GM19025 (cell line): Measurements from ENCODE around the gene EML5.

Source experiments
- ATAC-seq: cut with Tn5 transposase; IDR thresholded peaks from one replicate; pipeline ENCODE4 v1.9.1; 2021; ENCODE audit warnings: mild to moderate bottlenecking, low read depth, moderate library complexity; ENCODE audit not compliant: unreplicated experiment

Gene EML5

DNA sequence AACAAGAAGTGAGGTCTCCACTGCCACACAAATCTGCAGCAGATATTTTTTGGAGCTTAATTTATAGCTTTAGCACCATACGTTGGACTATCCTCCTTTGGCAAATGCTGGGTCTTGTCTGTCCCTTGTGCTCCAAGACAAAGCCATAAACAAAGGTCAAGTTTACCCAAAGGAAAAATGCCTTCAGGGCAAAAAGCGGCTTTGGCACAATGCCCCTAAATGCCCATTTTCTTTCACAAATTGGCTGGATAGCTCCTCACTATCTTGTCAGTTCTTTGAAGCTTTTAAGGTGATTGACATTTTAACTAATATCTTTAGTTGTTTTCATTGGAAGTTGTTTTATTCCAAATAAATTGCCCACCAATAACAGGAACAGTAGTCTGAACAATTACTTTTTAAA, 59.6 kb downstream of the EML5 start:
- ATAC-seq = no peak

DNA sequence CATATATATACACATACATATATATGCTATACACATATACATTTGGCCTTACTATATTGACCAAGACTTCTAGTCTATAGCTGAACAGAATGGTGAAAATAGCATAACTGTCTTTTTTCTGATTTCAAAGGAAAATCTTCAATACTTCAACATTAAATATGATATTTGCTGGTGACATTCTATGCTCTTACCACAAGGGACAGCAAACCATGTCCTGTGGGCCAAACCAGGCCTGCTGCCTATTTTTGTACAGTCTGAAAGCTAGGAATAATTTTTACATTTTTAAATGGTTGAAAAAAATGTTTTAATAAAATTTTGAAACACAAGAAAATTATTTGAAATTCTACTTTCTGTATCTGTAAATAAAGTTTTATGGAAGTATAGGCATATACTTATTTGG, 63.6 kb downstream of the EML5 start:
- ATAC-seq = no peak

- no peak for ATAC-seq
Measured at GRCh38 chr14:88727057-88727456, 65.7 kb downstream of the EML5 start.

DNA sequence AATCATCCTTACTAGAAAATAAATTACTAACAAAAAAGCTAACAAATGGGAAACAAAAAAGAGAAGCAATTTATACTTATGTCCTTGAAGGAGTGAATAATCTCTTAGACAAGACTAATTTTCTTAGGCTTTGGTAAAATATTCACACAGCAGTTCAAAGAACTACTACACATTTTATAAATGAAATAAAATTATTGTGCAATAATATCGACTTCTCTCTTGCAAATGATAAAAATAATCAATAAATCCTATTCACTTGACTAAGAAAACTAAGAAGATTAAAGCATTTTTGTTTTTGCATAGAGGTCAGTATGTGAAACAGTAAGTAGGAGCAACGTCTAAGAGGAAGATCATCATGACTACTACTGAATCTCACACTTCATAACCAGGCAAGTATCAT, 82.0 kb downstream of the EML5 start:
- no peak for ATAC-seq

GRCh38 chr14:88707088-88707487, 85.7 kb downstream of the EML5 start:
- ATAC-seq = no peak

GRCh38 chr14:88706425-88706824, 86.3 kb downstream of the EML5 start:
- no peak for ATAC-seq

DNA sequence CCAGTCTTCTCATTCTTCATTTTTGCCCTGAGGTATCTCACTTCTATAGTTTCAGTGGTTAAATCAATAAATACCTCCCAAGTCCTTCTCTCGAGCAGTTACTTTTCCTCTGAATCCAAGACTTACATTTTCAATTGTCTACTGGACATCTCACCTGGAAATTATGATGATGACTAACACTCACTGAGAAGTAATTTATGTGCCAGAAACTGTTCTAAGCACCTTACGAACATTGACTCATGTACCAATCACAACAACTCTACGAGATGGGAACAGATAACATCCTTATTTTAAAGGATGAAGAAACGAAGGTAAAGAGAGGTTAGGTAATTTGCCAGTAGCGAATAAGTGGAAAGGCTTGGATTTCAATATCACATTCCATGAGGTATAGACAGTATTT, 94.1 kb downstream of the EML5 start:
- no peak for ATAC-seq

DNA sequence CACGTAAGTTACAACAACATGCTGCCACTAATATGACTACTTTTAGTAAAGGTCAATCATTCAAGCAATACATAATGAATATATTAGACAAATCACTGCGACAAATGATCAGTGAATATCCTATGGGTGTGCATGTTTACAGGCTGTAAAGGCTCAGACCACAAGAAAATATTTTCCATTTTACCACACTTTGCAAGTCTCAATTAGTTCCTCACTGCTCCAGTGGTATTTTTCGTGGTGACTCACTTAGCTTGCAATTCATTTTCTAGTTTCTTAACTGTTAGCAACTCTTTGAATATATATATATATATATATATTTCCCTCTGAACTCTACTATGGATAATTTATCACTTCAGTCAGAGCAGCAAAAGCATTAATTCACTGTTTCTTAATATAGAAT, 96.9 kb downstream of the EML5 start:
- ATAC-seq = no peak

- ATAC-seq = no peak
Measured at GRCh38 chr14:88688386-88688785, 104.4 kb downstream of the EML5 start.

DNA sequence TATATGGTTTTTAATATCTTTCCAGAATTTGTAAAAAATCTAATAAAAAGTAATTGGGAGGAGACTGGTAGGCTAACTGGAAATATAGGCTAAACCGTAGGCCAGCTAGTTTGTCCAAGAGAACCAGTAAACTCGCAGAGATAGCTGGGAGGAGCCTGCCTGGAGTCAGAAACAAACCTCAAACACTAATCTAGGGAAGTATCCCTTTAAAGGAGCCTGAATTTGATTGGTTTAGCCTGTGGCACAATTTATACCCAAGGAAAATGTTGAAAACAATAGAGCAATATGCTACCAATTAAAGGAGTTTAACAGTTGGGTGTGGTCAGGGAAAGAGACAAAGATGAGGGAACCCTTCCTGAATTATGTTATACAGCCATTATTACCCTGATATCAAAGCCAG, 109.6 kb downstream of the EML5 start:
- ATAC-seq = no peak

DNA sequence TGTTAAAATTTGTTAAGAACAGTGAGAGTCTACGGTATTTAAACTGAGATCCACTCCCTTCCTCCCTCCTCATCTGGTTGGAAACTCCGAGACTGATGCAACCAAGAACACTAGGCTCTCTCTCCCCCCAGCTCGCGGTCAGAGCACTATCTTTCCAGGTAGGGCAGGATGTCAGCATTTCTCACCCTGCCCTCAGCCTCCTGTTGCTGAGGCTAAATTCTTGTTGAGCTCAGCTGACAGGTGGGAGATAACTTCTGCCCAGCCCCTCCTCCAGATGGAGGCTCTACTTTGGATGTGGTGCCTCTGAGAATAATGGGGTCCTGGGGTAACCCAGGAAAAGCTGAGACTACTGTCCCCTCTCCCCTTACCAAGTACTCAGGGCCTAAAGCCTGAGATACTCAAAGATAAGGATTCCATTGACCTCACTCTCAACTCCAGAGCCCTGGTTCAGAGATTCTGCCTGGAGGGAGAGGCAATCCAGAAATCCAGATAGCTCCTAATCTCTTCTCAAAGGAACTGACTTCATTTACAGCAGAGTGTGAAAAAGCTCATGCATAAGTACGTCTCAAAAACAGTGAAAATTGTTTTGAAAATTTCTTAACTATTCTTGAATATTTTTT, 110.1 kb downstream of the EML5 start:
- ATAC-seq = no peak

GRCh38 chr14:88681755-88682494, 110.8 kb downstream of the EML5 start:
- ATAC-seq = no peak

DNA sequence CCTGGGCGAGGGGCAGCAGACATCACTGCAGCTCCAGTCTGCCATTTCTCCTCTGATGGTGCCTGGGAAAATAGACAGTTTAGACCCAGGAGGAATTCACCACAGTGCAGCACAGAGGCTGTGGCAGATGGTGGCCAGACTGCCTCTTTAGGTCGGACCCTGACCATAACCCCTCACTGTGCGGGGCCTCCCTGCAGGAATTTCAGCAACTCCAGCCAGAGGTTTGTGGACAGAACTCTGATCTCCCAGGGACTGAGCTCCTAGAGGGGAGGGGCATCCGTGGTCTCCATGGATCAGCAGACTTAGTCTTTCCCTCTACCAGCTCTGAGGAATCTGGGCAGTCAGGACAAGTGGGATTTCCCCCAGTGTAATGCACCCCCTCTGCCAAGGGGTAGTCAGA, 123.4 kb downstream of the EML5 start:
- no peak for ATAC-seq

GRCh38 chr14:88668448-88669116, 124.2 kb downstream of the EML5 start:
- peak; percentile 41 for ATAC-seq

GRCh38 chr14:88667555-88668273, 125.0 kb downstream of the EML5 start:
- peak; percentile 76 for ATAC-seq

DNA sequence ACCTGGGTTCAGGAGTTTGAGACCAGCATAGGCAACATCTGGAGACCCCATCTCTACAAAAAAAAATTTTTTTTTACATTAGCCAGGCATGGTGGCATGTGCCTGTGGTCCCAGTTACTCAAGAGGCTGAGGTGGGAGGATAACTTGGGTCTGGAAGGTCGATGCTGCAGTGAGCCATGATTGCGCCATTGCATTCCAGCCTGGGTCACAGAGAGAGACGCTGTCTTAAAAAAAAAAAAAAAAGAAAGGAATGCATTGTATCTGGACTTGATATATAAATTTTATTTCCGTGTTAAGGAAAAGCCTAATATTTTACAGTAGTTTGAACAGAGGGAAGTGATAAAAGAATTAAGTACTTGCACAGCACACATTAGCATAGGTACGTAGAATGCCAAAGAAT, 132.7 kb downstream of the EML5 start:
- ATAC-seq = no peak

DNA sequence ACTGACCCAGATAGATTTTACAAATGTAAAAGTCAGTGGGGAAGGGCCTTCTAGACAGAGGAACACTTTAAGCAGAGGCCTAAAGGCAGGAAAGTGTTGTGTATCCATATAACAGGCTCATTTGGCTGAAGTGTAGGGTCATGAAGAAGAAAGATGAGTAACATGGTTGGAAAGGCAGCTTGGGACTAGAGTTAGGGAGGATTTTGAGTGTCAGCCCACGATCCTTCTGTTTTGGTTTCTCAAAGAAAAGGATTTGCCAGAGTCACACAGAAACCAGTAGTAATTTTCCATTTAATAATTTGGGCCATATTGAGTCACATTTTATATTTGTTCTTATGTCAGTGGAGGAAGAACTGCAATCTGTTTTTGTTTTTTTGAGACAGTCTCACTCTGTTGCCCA, 153.5 kb downstream of the EML5 start:
- no peak for ATAC-seq

DNA sequence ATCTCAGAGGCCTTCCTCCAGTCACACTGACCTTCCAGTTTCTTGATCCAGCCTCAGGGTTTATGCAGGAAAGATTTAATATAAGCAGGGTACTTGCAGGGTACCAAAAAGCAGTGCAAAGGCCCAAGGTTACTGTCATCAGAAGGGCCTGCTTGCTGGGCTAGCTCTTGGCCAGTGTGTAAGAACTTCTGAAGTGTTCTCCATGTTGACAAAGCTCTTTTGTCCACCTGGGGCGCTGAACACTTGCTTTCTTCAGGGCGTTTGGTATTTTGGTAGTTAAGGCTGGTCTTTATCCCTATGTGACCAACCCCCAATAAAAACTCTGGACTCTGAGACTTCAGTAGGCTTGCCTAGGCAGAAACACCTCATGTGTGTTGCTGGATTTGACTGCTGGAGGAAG, 160.2 kb downstream of the EML5 start:
- no peak for ATAC-seq

DNA sequence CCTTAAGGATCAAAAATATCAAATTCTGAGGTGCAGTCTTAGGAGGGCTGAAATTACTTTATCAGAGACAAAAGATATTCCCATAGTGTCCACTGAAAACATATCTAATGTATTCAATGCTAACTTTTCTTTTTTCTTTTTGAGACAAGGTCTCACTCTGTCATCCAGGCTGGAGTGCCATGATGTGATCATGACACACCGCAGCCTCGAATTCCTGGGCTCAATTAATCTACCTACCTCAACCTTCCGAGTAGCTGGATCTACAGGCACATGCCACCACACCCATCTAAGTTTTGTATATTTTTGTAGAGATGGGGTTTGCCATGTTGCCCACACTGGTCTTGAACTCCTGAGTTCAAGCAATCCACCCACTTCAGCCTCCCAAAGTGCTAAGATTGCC, 161.7 kb downstream of the EML5 start:
- no peak for ATAC-seq

DNA sequence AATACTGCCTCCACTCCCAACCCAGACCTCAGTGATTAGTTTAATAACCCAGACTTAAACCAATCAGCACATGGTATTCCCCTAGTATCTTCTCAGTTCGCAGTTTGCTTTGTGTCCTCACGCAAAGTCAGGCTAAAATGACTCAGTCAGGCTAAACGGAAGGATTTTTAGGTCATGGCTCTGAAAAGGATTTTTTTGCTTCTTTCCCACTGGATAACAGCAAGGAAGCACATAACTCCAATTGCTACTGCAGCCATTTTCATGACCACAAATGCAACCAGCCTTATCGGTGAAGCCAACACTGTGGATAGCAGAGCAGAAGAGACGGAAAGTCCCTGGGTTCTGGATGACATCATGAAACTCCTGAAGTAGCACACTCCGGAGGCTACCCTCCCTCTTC, 162.2 kb downstream of the EML5 start:
- no peak for ATAC-seq

DNA sequence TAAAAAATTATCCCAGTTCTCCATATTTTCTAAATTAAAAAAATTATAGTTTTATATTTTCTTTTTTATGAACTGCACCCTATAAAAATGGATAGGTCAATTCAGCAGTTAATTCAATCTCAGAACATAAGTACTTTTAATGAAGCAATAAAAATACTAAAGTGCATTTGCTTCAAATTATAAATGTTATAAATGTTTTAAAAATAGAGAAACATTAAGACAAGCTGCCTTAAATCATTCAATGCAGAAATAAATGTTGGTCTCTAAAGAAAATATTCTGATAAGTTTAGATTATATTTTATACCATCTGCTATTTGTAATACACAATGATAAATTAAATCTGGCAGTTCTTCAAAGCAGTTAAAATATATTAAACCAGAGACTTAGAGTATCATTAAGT, 164.3 kb downstream of the EML5 start:
- ATAC-seq = no peak
